Brain microvascular endothelial cell (primary cell): ENCODE measurements around the gene HCCS.

ENCODE experiments used
- DNase-seq: peaks from one replicate; pipeline ENCODE4 v3.0.0-alpha.2; 2020
- H3K27ac ChIP-seq: fragments of 250-450 bp; sonication (Bioruptor Pico); 2 replicates; pipeline ENCODE4 v1.5.1; 2020; ENCODE audit warnings: mild to moderate bottlenecking, moderate library complexity
- H3K27me3 ChIP-seq: fragments of 250-450 bp; sonication (Bioruptor Pico); replicated peaks from 2 replicates; pipeline ENCODE4 v1.5.1; 2020; ENCODE audit warnings: mild to moderate bottlenecking
- H3K36me3 ChIP-seq: fragments of 250-450 bp; sonication (Bioruptor Pico); replicated peaks from 2 replicates; pipeline ENCODE4 v1.5.1; 2020; ENCODE audit warnings: mild to moderate bottlenecking
- H3K4me3 ChIP-seq: 2 replicates; pipeline ENCODE4 v1.5.1; 2011; ENCODE audit warnings: low read depth, mild to moderate bottlenecking, control low read depth, low read length, moderate library complexity
- in situ Hi-C: cut with HindIII; loops from 2 replicates; pipeline ENCODE4 v1.10.0; 2017; ENCODE audit warnings: low sequenced_read_pairs, low pct_ligation_motif_present
- TF ChIP-seq, protein P1 (sequence below): IDR thresholded peaks from 2 replicates; pipeline ENCODE4 v1.5.1; 2011; ENCODE audit warnings: low read depth, mild to moderate bottlenecking, moderate library complexity, low read length, control low read depth, inconsistent platforms; ENCODE audit errors: missing control alignments

HCCS gene

DNA sequence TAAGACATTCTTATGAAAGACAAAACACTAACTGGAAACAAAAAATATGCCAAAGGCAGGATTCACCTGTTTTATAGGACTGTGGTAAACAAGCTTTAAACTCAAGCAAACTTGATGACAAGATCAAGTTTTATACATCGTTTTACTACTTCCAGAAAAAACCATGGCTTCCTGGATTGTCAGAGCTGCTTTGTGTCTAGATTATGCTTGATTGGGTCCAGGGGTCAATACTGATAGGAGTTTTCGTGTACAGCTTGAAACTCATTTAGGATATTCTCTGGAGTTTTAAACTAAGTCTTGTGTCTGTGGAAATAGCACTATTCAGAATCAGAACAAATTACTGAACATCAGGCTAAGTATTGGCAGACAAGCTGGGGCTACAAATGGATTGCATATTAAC is 13.0 kb downstream of the HCCS start:
- in situ Hi-C loops = loop anchor here (25.0 kb wide), 1 partner anchor 937 kb away; no protein-coding TSS in a partner anchor
- Histone ChIP-seq H3K27ac (no peak overlapping the region), H3K27me3 (no peaks in the 10 kb centered on the region), H3K36me3 (peaks cover 8% of the 10 kb centered on the region), H3K4me3 (no peak overlapping the region)
- DNase-seq = no peak
- TF ChIP-seq, protein P1, sequence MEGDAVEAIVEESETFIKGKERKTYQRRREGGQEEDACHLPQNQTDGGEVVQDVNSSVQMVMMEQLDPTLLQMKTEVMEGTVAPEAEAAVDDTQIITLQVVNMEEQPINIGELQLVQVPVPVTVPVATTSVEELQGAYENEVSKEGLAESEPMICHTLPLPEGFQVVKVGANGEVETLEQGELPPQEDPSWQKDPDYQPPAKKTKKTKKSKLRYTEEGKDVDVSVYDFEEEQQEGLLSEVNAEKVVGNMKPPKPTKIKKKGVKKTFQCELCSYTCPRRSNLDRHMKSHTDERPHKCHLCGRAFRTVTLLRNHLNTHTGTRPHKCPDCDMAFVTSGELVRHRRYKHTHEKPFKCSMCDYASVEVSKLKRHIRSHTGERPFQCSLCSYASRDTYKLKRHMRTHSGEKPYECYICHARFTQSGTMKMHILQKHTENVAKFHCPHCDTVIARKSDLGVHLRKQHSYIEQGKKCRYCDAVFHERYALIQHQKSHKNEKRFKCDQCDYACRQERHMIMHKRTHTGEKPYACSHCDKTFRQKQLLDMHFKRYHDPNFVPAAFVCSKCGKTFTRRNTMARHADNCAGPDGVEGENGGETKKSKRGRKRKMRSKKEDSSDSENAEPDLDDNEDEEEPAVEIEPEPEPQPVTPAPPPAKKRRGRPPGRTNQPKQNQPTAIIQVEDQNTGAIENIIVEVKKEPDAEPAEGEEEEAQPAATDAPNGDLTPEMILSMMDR = no peak

DNA sequence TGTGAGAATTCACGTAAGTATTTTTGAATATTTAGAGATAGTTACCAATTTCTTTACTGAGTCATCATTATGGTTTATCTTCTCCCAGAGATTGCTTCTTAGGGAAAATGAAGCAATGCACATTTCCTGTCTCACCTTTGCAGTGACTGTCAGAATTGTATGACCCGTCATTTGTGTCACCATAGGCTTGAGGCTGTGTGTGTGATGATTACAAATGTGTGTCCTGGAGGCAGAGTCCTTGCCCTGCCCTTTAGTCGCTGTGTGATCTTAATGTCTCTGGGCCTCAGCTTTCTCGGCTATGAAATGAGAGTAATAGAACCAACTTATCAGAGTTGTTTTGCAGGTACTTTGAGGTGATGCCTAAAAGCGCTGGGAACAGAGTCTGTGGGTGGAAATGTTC is 13.9 kb downstream of the HCCS start:
- H3K27me3 ChIP-seq = no peaks in the 10 kb centered on the region
- no peaks in the 10 kb centered on the region for H3K36me3 ChIP-seq
- H3K27ac ChIP-seq = no peak overlapping the region
- TF ChIP-seq, protein P1 = no peak
- no peak overlapping the region for H3K4me3 ChIP-seq
- in situ Hi-C loops = no loop called here
- no peak for DNase-seq

DNA sequence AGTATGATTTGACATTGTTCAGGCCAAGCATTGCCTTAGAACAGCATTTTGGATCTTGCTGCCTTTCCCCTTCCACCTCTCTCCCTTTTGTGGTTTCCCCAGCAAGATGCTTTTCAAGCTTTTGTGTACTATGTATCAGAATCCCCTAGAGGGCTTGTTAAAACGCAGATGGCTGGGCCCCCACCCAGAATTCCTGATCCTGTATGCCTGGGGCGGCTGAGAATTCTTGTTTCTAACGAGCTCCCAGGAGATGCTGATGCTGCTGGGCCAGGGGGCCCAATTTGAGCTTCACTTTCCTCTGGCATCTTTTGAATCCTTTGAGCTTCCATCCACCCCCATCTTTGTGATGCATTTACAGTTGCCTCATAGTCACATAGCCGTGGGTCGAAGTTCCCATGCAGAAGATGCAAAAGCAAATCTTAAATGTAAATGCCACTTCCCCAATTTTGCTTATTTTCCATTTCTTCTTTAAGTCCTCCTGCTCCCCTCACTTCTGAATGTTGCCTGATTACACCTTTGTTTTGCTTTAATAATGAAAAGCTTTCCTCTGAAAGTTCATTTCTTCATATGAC is 18.5 kb downstream of the HCCS start:
- DNase-seq = no peak
- no peaks in the 10 kb centered on the region for H3K36me3 ChIP-seq
- H3K27me3 ChIP-seq = no peaks in the 10 kb centered on the region
- in situ Hi-C loops = no loop called here
- no peak overlapping the region for H3K27ac ChIP-seq
- no peak overlapping the region for H3K4me3 ChIP-seq
- TF ChIP-seq, protein P1 = no peak

DNA sequence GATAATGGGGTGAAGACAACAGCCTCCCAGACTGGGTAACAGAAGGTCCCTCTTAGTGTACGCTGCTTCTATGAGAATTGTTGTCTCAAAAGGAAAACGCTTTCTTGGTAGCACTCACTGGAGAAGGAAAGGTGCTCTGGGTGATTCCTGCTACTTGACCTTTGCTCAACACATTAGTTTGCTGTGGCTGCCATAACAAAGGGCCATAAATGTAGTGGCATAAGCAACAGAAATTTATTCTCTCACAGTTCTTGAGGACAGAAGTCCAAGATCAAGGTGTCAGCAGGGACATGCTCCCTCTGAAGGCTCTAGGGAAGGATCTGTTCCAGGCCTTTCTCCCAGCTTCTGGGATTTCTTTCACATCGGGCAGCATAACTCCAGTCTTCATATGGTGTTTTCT is 19.0 kb downstream of the HCCS start:
- TF ChIP-seq, protein P1 = no peak
- H3K27me3 ChIP-seq = no peaks in the 10 kb centered on the region

DNA sequence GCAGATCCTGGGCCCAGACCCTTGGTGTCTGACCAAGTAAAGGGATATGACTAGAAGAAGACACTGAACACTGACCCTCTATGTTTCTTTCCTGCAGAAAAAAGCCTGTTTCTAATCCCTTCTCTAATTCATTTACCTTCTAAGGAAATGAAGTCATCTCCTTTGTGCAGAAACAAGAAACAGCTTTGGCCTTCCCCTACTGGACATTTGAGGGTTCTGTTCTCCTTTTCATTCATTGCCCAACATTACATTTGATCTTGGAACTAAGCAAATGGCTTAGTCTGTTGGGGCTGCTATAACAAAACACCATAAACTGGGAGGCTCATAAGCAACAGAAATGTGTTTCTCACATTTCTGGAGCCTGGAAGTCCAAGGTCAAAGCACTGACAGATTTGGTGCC is 20.0 kb downstream of the HCCS start:
- TF ChIP-seq, protein P1 = no peak
- H3K27me3 ChIP-seq = no peaks in the 10 kb centered on the region
- H3K27ac ChIP-seq = no peak overlapping the region
- H3K4me3 ChIP-seq = no peak overlapping the region
- H3K36me3 ChIP-seq = no peaks in the 10 kb centered on the region
- in situ Hi-C loops = no loop called here
- no peak for DNase-seq

More for the DNA sequence above, 19.0 kb downstream of the HCCS start:
- no peak for DNase-seq
- H3K36me3 ChIP-seq = no peaks in the 10 kb centered on the region
- H3K27ac ChIP-seq = no peak overlapping the region
- in situ Hi-C loops = no loop called here
- no peak overlapping the region for H3K4me3 ChIP-seq

DNA sequence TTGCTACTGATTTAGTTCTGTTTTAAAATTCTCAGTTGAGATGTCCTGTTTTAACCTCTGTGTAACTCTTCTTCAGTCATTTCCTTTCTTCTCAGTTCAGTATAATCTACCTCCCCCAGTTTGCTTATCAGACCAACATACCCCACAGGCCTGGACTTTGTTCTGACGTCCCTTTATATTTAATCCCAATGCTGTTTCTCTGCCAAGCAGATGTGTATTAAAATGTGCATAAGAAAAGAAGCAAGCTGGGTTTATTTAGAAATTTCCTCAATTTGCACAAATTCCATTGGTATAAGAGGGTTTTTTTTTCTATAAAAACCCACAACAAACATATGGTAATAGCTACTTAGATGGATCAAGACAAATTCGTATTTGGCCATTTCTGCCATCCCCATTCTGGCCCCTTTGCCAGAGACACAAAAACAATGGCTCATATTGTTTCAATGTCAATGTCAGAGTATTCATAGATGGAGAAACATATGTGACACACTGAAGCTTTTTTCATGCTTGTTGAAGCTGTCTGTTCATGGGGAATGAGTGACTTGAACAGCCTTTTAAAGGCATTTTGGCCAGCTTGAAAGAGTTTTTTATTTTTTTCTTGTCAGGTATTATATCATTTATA is 24.5 kb downstream of the HCCS start:
- H3K27me3 ChIP-seq = no peaks in the 10 kb centered on the region
- in situ Hi-C loops = no loop called here
- H3K27ac ChIP-seq = no peak overlapping the region
- TF ChIP-seq, protein P1 = no peak
- DNase-seq = no peak
- H3K36me3 ChIP-seq = no peaks in the 10 kb centered on the region
- no peak overlapping the region for H3K4me3 ChIP-seq
